Umbilical cord (tissue), 2 donors: ENCODE data around the gene C6orf15. TPM values are rescaled to one million over a fixed set of nuclear protein-coding genes. Genes with fewer than 3 reads are reported as not detected.
"Not testable (repeated sequence)": the region's sequence is repeated elsewhere in the genome, so short reads cannot be mapped to it uniquely, and the experiment has no call there.

ENCODE experiments used
- DNase-seq: peaks from one replicate; pipeline ENCODE4 v3.0.0-alpha.2; 2015; ENCODE audit warnings: low spot score
- total RNA-seq: library from RNA; depleted of rRNA; stranded (reverse); fragments of >200 nt; gene quantifications from one replicate; pipeline ENCODE4 v1.2.3, GENCODE V29; 2014; ENCODE audit warnings: low replicate concordance; ENCODE audit not compliant: insufficient read depth

The C6orf15 gene
- total RNA-seq, 1 donor from 2014 or later, result not detected

- DNase-seq, result peak; percentile 78
Observed at GRCh38 chr6:31070711-31071197, 41.6 kb downstream of the C6orf15 start.

GRCh38 chr6:31068669-31069340, 43.6 kb downstream of the C6orf15 start:
- DNase-seq, result peak; percentile 83

DNA sequence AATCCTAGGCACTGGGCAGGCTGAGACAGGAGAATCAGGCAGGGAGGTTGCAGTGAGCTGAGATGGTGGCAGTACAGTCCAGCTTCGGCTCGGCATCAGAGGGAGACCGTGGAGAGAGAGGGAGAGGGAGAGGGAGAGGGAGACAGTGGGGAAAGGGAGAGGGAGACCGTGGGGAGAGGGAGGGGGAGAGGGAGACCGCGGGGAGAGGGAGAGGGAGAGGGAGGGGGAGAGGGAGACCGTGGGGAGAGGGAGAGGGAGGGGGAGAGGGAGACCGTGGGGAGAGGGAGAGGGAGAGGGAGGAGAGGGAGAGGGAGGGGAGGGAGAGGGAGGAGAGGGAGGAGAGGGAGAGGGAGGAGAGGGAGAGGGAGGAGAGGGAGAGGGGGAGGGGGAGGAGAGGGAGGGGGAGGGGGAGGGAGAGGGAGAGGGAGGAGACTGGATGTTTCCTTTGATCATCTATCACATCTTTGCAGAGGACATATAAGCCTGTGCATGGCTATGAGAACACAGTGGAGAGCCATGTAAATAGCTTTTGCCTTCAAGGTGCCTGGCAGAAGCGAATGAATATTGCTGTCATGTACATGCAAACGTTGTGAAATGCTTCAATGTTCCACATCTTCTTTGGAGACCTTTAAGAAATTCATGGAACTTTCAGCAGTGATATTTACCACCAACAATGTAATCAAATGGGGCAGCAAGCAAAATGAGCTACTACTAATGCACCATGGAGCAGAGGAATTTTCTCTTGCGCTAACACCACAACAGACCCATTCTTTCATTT, 44.3 kb downstream of the C6orf15 start:
- not testable (repeated sequence) for DNase-seq

DNA sequence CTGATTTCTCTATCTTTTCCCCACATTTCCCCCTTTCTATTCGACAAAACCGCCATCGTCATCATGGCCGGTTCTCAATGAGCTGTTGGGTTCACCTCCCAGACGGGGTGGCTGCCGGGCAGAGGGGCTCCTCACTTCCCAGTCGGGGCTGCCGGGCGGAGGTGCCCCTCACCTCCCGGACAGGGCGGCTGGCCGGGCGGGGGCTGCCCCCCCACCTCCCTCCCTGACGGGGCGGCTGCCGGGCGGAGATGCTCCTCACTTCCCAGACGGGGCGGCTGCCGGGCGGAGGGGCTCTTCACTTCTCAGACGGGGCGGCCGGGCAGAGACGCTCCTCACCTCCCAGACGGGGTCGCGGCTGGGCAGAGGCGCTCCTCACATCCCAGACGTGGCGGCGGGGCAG, 45.3 kb downstream of the C6orf15 start:
- not testable (repeated sequence) for DNase-seq

- no peak for DNase-seq
Observed at GRCh38 chr6:31065556-31065955, 46.8 kb downstream of the C6orf15 start.

GRCh38 chr6:31063906-31064435, 48.4 kb downstream of the C6orf15 start:
- no peak for DNase-seq

Other genes with a start within 250 kb of the C6orf15 start
- 19.0 TPM for gene DDR1, start 228.1 kb downstream of the C6orf15 start, total RNA-seq
- 1.4 TPM for gene GTF2H4, start 204.4 kb downstream of the C6orf15 start, total RNA-seq
- 20.5 TPM for gene VARS2, start 198.3 kb downstream of the C6orf15 start, total RNA-seq
- gene SFTA2, start 180.4 kb downstream of the C6orf15 start, total RNA-seq, result not detected
- 2.4 TPM for gene MUCL3, start 171.6 kb downstream of the C6orf15 start, total RNA-seq
- gene MUC21, start 128.9 kb downstream of the C6orf15 start, total RNA-seq, result not detected
- 6.5 TPM for gene MUC22, start 102.1 kb downstream of the C6orf15 start, total RNA-seq
- 1.2 TPM for gene PSORS1C1, start 2.2 kb upstream of the C6orf15 start, total RNA-seq
- gene CDSN, start 7.9 kb upstream of the C6orf15 start, total RNA-seq, result 2.4 TPM
- not detected for gene PSORS1C2, start 26.5 kb upstream of the C6orf15 start, total RNA-seq
- gene CCHCR1, start 45.2 kb upstream of the C6orf15 start, total RNA-seq, result 31.8 TPM
- gene TCF19, start 46.0 kb upstream of the C6orf15 start, total RNA-seq, result 6.5 TPM
- 4.1 TPM for gene POU5F1, start 58.1 kb upstream of the C6orf15 start, total RNA-seq
- 107 TPM for gene HLA-C, start 159.5 kb upstream of the C6orf15 start, total RNA-seq
- 113 TPM for gene HLA-B, start 244.6 kb upstream of the C6orf15 start, total RNA-seq